ENCODE results near the gene NUBPL.

The NUBPL gene

DNA sequence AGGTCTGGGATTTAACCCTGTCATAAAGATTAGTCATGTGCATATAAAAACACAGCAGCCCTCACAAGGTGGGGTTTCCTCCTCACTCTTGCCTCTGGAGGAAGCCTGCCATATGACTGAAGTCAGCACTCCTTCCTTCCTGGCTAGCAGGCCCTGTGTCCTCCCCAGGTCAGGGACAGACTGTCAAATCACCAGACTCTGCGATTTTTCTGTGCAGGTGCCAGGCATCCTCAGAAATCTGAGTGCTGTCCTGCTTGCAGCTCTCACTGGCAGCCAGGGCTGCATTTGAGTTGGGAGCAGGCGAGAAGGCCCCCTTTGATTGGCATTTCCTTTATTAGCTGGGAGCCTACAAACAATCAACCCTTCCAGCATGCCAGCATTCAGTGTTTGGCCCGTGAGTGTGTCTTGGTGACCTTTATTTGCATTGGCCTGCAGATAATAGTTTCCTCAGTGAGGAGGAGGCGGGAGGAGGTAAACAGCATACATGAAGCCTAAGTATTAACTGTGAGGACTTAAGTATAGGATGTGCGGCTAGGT, 332.1 kb downstream of the NUBPL start:
- no peak for DNase-seq (ENCODE audit: extremely low spot score, insufficient read length, low read depth)

DNA sequence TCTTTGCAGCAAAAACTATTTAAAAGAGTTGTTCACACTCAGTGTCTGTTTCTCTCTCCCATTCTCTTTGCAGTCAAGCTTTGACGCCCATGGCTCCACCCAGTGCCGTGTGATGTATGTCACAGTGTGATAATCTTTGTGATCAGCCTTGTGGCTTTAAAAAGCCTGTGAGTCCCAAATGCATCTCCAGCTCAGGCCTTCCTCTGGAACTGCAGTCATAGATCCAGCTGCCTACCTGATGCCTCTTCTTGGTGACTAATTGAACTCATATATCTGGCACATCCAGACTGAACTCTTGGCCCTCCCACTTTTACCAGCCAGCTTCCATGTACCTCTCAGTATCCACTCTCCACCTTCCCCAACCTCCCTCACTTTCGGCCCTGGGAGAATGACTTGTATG, 333.1 kb downstream of the NUBPL start:
- no peak for DNase-seq (ENCODE audit: extremely low spot score, insufficient read length, low read depth)
- FAIRE-seq: no peak

More for the DNA sequence above, 332.1 kb downstream of the NUBPL start:
- no peak for FAIRE-seq

DNA sequence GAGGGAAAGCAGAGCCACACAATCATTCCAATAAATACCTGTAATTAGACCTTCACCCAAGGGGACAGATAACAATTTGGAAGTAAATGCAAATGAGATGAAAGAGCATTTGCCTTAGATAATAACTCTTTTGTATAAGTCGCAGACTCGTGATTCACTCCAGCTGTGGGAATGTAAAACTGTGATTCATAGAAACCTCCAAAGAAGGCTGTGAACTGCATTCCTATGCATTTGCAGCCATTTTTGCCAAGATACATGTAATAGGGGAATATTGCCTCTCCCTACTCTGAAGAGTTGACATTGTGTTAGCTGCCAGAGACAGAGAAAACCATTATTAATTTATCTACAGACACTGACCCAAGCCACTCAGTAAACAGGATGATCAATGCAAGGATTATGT, 334.0 kb downstream of the NUBPL start:
- FAIRE-seq (no peak), DNase-seq (ENCODE audit: extremely low spot score, insufficient read length, low read depth) (no peak)

DNA sequence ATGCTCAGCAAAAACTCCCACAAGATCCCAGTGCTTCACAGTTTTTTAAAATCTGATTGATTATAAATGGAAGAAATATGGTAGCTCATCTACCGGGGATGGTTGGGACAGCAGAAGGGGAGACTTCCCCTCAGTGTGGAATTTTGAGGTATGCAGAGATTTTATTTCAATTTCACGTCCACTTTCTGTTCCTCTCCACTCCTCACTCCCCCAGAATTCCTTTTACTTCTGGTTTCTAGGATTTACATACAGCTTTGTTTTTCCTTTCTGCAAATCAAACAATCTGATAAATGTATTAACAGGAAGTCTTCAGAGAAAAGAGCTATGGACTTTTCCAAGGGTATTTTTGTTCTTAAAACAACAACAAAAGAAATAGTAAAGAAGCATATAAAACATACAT, 334.4 kb downstream of the NUBPL start:
- FAIRE-seq (no peak), DNase-seq (ENCODE audit: extremely low spot score, insufficient read length, low read depth) (no peak)

DNA sequence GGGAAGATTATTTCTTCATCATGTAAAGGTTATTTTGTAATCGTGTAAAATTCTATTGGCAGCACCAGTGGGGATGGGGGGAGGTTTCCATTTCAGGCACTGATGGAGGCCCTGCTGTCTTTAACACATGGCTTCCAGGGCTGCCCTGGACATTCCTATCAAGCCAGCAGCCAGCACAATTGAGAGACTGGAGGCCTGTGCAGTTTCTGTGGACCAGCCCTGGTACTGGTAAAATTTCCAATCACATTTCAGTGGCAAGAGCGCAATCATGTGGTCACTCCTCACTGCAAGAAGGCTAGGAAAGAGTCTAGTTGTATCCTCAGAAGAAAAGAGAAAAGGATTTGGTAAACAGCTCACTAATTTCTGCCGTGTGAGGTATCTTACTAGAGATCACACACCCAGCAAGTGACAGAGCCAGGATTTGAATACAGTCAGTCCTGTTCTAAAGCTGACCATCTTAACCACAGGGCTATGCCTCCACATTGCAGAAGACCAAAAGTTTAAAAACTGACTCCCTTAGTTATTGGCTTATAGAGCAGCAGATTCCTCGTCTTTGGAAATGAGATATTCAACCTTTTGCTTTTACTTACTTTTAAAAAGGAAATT, 336.5 kb downstream of the NUBPL start:
- DNase-seq (ENCODE audit: extremely low spot score, insufficient read length, low read depth) (no peak), FAIRE-seq (no peak)

DNA sequence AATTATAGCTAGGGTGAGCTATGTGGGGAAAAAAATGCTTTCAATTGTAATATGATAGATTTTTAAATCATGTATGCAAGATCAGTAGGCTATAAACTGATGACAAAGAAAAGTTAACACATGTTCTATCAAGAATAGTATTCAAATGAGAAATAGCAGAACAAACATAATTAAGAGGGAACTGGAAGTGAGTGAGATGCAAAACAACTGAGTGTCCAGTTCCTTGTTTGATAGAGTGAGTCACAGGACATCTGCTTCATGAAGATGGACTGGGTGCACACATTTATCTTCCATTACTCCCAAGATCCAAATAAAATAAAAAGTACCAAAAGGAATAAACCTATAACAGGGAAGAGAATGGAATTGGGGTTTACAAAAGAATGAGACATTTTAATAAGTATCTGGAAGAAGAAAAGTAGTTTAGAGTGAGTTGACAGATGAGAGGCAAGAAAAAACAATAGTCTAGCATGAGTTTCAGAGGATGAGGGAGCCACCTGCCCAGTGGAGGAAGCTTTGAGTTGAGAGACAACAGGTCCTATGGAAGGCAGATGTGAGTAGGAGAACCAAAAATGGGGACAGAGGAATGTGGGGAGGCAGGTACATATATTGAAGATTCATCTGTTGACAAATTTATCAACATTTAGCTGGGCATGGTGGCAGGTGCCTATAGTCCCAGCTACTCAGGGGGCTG, 337.8 kb downstream of the NUBPL start:
- FAIRE-seq (no peak), DNase-seq (ENCODE audit: extremely low spot score, insufficient read length, low read depth) (no peak)

DNA sequence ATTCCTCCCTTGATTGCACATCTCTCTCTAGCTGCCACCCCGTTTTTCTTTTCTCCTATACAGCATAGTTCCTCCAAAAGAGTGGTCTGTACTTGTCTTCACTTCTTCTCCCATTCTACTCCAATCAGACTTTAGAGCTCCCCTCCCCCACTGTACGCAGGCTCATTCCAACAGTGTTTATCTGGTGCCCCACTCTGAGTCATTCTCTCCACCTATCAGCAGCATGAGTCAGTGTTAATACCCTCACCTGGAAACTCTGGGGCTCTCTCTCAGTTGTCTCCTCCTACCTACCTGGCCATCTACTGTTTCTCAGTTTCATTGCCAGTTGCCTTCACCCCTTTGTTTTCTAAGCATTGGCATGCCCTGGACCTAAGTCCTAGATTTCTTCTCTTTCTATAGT, 340.8 kb downstream of the NUBPL start:
- FAIRE-seq (no peak), DNase-seq (ENCODE audit: extremely low spot score, insufficient read length, low read depth) (no peak)

DNA sequence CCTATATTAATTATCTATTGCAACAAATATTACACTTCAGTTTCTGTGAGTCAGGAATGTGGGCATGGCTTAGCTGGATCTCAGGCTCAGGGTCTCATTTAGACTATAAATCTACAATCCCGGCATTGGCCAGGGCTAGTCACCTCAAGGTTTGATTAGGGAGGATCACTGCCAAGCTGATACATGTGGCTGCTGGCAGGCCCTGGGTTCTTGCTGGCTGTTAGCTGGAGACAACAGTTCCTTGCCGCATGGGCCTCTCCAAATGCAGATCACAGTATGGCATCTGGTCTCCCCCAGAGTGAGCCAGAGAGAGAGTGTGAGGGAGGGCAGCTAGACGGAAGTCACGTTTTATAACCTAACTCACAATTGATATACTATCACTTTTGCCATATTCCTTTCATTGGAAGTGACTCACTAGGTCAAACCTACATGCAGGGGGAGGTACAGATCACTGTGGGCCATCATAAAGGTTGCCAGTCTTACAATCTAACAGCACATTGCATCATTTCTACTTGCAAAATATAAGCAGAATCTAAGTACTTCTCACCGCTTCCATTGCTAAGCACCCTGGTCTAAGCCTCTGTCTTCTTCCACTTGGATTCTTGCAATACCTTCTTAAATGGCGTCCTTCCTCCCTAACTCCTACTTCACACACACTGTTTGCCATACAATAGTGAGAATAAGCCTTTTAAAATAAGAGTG, 341.9 kb downstream of the NUBPL start:
- DNase-seq (ENCODE audit: extremely low spot score, insufficient read length, low read depth) (no peak), FAIRE-seq (no peak)

DNA sequence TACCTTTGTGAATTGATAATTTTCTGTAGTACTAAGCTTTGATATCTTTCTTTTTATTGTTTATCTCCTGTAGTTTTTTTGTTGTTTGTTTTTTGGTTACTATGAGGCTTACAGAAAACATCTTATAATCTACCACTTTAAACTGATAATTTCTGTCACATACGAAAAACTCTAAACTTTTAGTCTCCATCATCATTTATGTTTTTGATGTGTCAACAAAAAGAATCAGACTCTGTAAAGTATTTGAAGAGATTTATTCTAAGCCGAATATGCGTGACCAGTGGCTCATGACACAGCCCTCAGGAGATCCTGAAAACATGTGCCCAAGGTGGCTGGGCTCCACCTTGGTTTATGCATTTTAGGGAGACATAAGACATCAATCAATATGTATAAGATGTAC, 348.8 kb downstream of the NUBPL start:
- FAIRE-seq: no peak
- no peak for DNase-seq (ENCODE audit: extremely low spot score, insufficient read length, low read depth)
